Neural cell (in vitro differentiated cells): ENCODE data around the gene BLTP3B. TPM values are rescaled to one million over a fixed set of nuclear protein-coding genes. Genes with fewer than 3 reads are reported as not detected.

ENCODE experiments used
- H2AFZ ChIP-seq: fragments of 200-600, 300-800 bp; sonication (generic), shearing (Covaris generic); 2 replicates; pipeline ENCODE4 v1.6.0; 2014; ENCODE audit warnings: low read depth, mild to moderate bottlenecking, antibody characterized with exemption, low read length, moderate library complexity
- H3F3A ChIP-seq: fragments of 200-600 bp; shearing (Covaris generic); 2 replicates; pipeline ENCODE4 v1.6.1; 2016; ENCODE audit warnings: mild to moderate bottlenecking, moderate library complexity, mixed read lengths, antibody characterized with exemption, low read length; ENCODE audit not compliant: insufficient read depth, poor library complexity, severe bottlenecking
- H3K27ac ChIP-seq: fragments of 200-600, 300-800 bp; sonication (generic), shearing (Covaris generic); 2 replicates; pipeline ENCODE4 v1.5.1; 2014; ENCODE audit warnings: mild to moderate bottlenecking, low read length, moderate library complexity
- H3K27me3 ChIP-seq: fragments of 300-800, 200-600 bp; sonication (generic), shearing (Covaris generic); 2 replicates; pipeline ENCODE4 v1.6.0; 2014; ENCODE audit warnings: mild to moderate bottlenecking, low read depth, low read length, moderate library complexity; ENCODE audit not compliant: insufficient read depth
- H3K36me3 ChIP-seq: fragments of 300-800, 200-600 bp; sonication (generic), shearing (Covaris generic); 2 replicates; pipeline ENCODE4 v1.5.1; 2014; ENCODE audit warnings: mild to moderate bottlenecking, antibody characterized with exemption, low read length, moderate library complexity; ENCODE audit not compliant: insufficient read depth
- H3K4me2 ChIP-seq: fragments of 300-800, 200-600 bp; sonication (generic), shearing (Covaris generic); 2 replicates; pipeline ENCODE4 v1.6.0; 2014; ENCODE audit warnings: mild to moderate bottlenecking, low read length
- H3K4me3 ChIP-seq: fragments of 300-800, 200-600 bp; sonication (generic), shearing (Covaris generic); 2 replicates; pipeline ENCODE4 v1.5.1; 2014; ENCODE audit warnings: mild to moderate bottlenecking, low read length, moderate library complexity
- H3K79me2 ChIP-seq: fragments of 200-600 bp; shearing (Covaris generic); replicated peaks from 2 replicates; pipeline ENCODE4 v1.6.0; 2014; ENCODE audit warnings: mild to moderate bottlenecking, low read length, moderate library complexity; ENCODE audit not compliant: insufficient read depth
- H3K9ac ChIP-seq: fragments of 300-800, 200-600 bp; sonication (generic), shearing (Covaris generic); 2 replicates; pipeline ENCODE4 v1.6.1; 2016; ENCODE audit warnings: mild to moderate bottlenecking, low read length, mixed read lengths
- H3K9me2 ChIP-seq: fragments of 200-600 bp; shearing (Covaris generic); 2 replicates; pipeline ENCODE4 v1.6.1; 2016; ENCODE audit warnings: mild to moderate bottlenecking, low read length, mixed read lengths; ENCODE audit not compliant: insufficient read depth
- H3K9me3 ChIP-seq: fragments of 200-600, 300-800 bp; sonication (generic), shearing (Covaris generic); 2 replicates; pipeline ENCODE4 v1.6.1; 2016; ENCODE audit warnings: mild to moderate bottlenecking, mixed run types, low read length, moderate library complexity, mixed read lengths
- H4K20me1 ChIP-seq: fragments of 200-600 bp; shearing (Covaris generic); 2 replicates; pipeline ENCODE4 v1.6.1; 2016; ENCODE audit warnings: mild to moderate bottlenecking, mixed run types; ENCODE audit not compliant: insufficient read depth
- CTCF ChIP-seq: fragments of 450-650 bp; IDR thresholded peaks from 2 replicates; pipeline ENCODE4 v1.5.1; 2014; ENCODE audit warnings: antibody characterized with exemption, mild to moderate bottlenecking, moderate library complexity; ENCODE audit not compliant: poor library complexity, severe bottlenecking
- EP300 ChIP-seq: fragments of 450-650 bp; conservative IDR thresholded peaks from 2 replicates; pipeline ENCODE4 v1.6.1; 2014; ENCODE audit warnings: antibody characterized with exemption, mild to moderate bottlenecking, moderate library complexity; ENCODE audit not compliant: poor library complexity, severe bottlenecking
- EZH2 ChIP-seq: fragments of 200-600, 300-800 bp; shearing (Covaris generic), sonication (generic); IDR thresholded peaks from 2 replicates; pipeline ENCODE4 v1.6.1; 2014; ENCODE audit warnings: antibody characterized with exemption, low read length, borderline replicate concordance, mild to moderate bottlenecking; ENCODE audit not compliant: insufficient read depth, poor library complexity, severe bottlenecking
- MXI1 ChIP-seq: fragments of 450-650 bp; conservative IDR thresholded peaks from 2 replicates; pipeline ENCODE4 v1.6.1; 2014; ENCODE audit warnings: antibody characterized with exemption, mild to moderate bottlenecking; ENCODE audit not compliant: poor library complexity, severe bottlenecking
- POLR2AphosphoS5 ChIP-seq: IDR thresholded peaks from 2 replicates; pipeline ENCODE4 v1.6.1; 2012
- RAD21 ChIP-seq: fragments of 450-650 bp; conservative IDR thresholded peaks from 2 replicates; pipeline ENCODE4 v1.6.1; 2014; ENCODE audit warnings: antibody characterized with exemption, mild to moderate bottlenecking, moderate library complexity
- REST ChIP-seq: IDR thresholded peaks from 2 replicates; pipeline ENCODE4 v1.6.1; 2012; ENCODE audit warnings: borderline replicate concordance
- SMC3 ChIP-seq: fragments of 450-650 bp; conservative IDR thresholded peaks from 2 replicates; pipeline ENCODE4 v1.6.1; 2014; ENCODE audit warnings: antibody characterized with exemption, mild to moderate bottlenecking, moderate library complexity; ENCODE audit not compliant: poor library complexity
- TAF1 ChIP-seq: IDR thresholded peaks from 2 replicates; pipeline ENCODE4 v1.6.1; 2012; ENCODE audit warnings: low read depth
- polyA plus RNA-seq: library from polyadenylated mRNA; depleted of rRNA; stranded (reverse); fragments of >200 nt; gene quantifications from 2 replicates; pipeline ENCODE4 v1.2.3, GENCODE V29; 2014

BLTP3B gene
- polyA plus RNA-seq, 1 donor from 2014 or later, result 31.6 TPM

DNA sequence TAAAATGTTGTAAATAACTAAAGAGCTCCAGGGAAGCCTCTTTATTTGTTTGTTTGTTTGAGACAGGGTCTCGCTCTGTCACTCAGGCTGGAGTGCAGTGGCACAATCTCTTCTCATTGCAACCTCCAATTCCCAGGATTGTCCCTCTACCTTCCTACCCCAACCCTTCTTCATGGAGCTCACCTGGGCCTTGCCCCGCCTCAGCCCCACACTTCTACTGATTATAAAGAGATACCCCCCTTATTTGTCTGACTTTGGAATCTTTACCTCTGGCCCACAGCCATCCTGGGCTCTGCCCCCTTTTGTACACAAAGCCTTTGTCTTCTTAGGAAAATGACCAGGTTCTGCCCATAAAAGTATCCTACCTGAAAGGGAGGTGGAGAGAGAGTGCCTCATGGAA, 9.1 kb upstream of the BLTP3B start:
- no peak overlapping the region for H3K4me2 ChIP-seq
- H3K27ac ChIP-seq, result no peak overlapping the region
- no peak overlapping the region for H2AFZ ChIP-seq

DNA sequence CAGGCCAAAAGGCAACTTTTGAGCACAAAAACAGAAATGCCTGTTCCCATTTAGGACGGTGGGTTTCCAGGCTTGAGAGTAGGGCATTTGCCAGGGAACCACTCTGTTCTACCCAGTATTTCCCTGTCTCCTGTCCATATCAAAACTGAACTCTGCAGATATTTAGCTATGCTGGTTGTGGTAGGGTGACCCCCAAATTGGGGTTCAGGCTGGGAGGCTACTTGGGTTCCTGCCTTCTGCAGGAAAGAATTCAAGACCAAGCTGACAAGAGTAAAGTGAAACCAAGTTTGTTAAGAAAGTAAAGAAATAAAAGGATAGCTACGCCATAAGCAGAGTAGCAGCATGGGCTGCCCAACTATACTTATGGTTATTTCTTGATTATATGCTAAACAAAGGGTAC, 3.6 kb upstream of the BLTP3B start:
- H3K9me3 ChIP-seq, result no peaks in the 10 kb centered on the region
- H3K4me3 ChIP-seq, result no peak overlapping the region
- H3K4me2 ChIP-seq, result no peak overlapping the region
- no peak overlapping the region for H2AFZ ChIP-seq
- H3K27ac ChIP-seq, result no peak overlapping the region
- H3K27me3 ChIP-seq, result no peaks in the 10 kb centered on the region
- no peaks in the 10 kb centered on the region for H3K9me2 ChIP-seq
- no peak overlapping the region for H3K9ac ChIP-seq
- H3F3A ChIP-seq, result no peaks in the 10 kb centered on the region
- no peaks in the 10 kb centered on the region for H3K36me3 ChIP-seq
- H3K79me2 ChIP-seq, result no peaks in the 10 kb centered on the region
- no peaks in the 10 kb centered on the region for H4K20me1 ChIP-seq
- no peak for TF ChIP-seq REST
- TF ChIP-seq SMC3, result no peak
- TF ChIP-seq CTCF, result no peak
- no peak for TF ChIP-seq EZH2
- TF ChIP-seq EP300, result no peak
- TF ChIP-seq TAF1, result no peak

More for the DNA sequence above, 9.1 kb upstream of the BLTP3B start:
- no peak for TF ChIP-seq CTCF
- TF ChIP-seq POLR2AphosphoS5, result no peak
- no peak for TF ChIP-seq RAD21
- TF ChIP-seq TAF1, result no peak
- no peak for TF ChIP-seq MXI1
- TF ChIP-seq SMC3, result no peak
- TF ChIP-seq EZH2, result no peak
- TF ChIP-seq REST, result no peak
- no peak for TF ChIP-seq EP300
- Histone ChIP-seq H3K9ac (no peak overlapping the region), H3K9me2 (no peaks in the 10 kb centered on the region), H3K36me3 (no peaks in the 10 kb centered on the region), H3K4me3 (no peak overlapping the region), H3K79me2 (no peaks in the 10 kb centered on the region), H3F3A (no peaks in the 10 kb centered on the region), H3K9me3 (no peaks in the 10 kb centered on the region), H4K20me1 (no peaks in the 10 kb centered on the region), H3K27me3 (no peaks in the 10 kb centered on the region)
